Lung (tissue), 12 donors: ENCODE measurements around the gene LMO3. TPM values are rescaled to one million over a fixed set of nuclear protein-coding genes. Genes with fewer than 3 reads are reported as not detected.

Experiments
- ATAC-seq: fragments of 200-7000 bp; cut with Tn5 transposase; one replicate; pipeline ENCODE4 v1.9.1; 2020; ENCODE audit warnings: moderate number of reproducible peaks; ENCODE audit not compliant: insufficient read depth, low FRiP score
- DNase-seq, 3 donors: peaks; one replicate each; pipeline ENCODE4 v3.0.0-alpha.2; 2013 to 2017
- H3K27ac ChIP-seq, 2 donors: one replicate each; pipeline ENCODE4 v1.5.1; 2013; ENCODE audit warnings: mild to moderate bottlenecking in 2 of 2, moderate library complexity in 2 of 2, control low read depth in 1 of 2, inconsistent platforms in 1 of 2, low read depth in 1 of 2, low read length in 1 of 2
- H3K27me3 ChIP-seq, 3 donors: one replicate each; pipeline ENCODE4 v1.5.1; 2013; ENCODE audit warnings: low read length in 2 of 3; ENCODE audit not compliant: control insufficient read depth in 3 of 3, insufficient read depth in 3 of 3
- H3K36me3 ChIP-seq, 4 donors: one replicate each; pipeline ENCODE4 v1.5.1; 2013; ENCODE audit warnings: low read length in 4 of 4, mild to moderate bottlenecking in 1 of 4, moderate library complexity in 1 of 4; ENCODE audit not compliant: control insufficient read depth in 4 of 4, insufficient read depth in 4 of 4
- H3K4me1 ChIP-seq, 5 donors: one replicate each; pipeline ENCODE4 v1.5.1; 2013; ENCODE audit warnings: low read length in 5 of 5, mild to moderate bottlenecking in 2 of 5, moderate library complexity in 1 of 5; ENCODE audit not compliant: control insufficient read depth in 5 of 5, insufficient read depth in 5 of 5
- H3K4me3 ChIP-seq: one replicate; pipeline ENCODE4 v1.5.1; 2013; ENCODE audit warnings: mild to moderate bottlenecking, control low read depth, moderate library complexity
- H3K9ac ChIP-seq, 2 donors: one replicate each; pipeline ENCODE4 v1.5.1; 2013; ENCODE audit warnings: low read length in 2 of 2, control low read depth in 1 of 2; ENCODE audit not compliant: insufficient read depth in 1 of 2
- H3K9me3 ChIP-seq, 4 donors: one replicate each; pipeline ENCODE4 v1.5.1; 2013; ENCODE audit warnings: low read length in 3 of 4, mild to moderate bottlenecking in 1 of 4, moderate library complexity in 1 of 4; ENCODE audit not compliant: control insufficient read depth in 4 of 4, insufficient read depth in 3 of 4
- CTCF ChIP-seq: IDR thresholded peaks from 2 replicates; pipeline ENCODE4 v1.5.1; 2012; ENCODE audit warnings: mild to moderate bottlenecking; ENCODE audit errors: control extremely low read depth, extremely low read depth
- WGBS, 2 donors: extraction: QIAGEN DNeasy Blood & Tissue Kit; methylation state at CpG; one replicate each; pipeline ENCODE4 v1.1.7; 2013; 5-methylcytosine and 5-hydroxymethylcytosine counted together
- polyA plus RNA-seq, 2 donors: library from polyadenylated mRNA; stranded (reverse); fragments of 200-250 nt; gene quantifications; one replicate each; pipeline ENCODE4 v1.2.1, GENCODE V29; 2013
- total RNA-seq, 2 donors: library from RNA; depleted of rRNA in 1 of 2; stranded (reverse); fragments of >200 nt in 1 of 2; gene quantifications; one replicate each; pipeline ENCODE4 v1.2.1, GENCODE V29; 2014 to 2021
- donor health status: control.
- donor health status: control.
- donor health status: Bipolar disorder and iron deficiency.
- donor health status: healthy.
- donor health status: DM: yes; HTN: yes; CAD: no.

Gene LMO3
- total and polyA plus RNA-seq, 4 donors = 54.0 to 176 (median 137) TPM

DNA sequence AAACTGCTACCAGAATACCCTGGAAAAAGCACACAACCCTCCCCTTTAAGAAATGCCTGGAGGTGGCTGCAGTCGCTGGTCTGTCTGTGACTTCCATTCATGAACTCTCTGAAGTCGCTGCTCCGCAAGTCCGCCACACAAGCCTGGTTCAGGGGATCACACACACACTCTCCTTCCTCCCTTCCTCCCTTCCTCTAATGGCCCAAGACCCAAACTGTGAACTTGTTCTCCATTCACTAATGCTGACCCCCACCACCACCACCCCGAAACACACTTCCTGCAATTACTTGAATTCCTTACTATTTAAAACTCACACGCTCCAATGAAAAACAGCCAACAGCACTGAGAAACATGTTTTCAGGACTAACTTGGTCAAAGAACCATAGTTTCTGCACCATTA lies 1.0 kb upstream of the LMO3 start:
- H3K36me3 ChIP-seq = no peaks in the 10 kb centered on the region
- peak overlapping the region; percentile 42 to 63 for H3K9ac ChIP-seq
- H3K27me3 ChIP-seq = peaks cover 0 to 59% (median 50%) of the 10 kb centered on the region in 3 donors
- WGBS, 2 donors = 27 to 28% methylated on average over 6 of the region's 6 CpGs
- H3K4me1 ChIP-seq = peaks cover 0 to 43% (median 8%) of the 10 kb centered on the region in 5 donors
- H3K9me3 ChIP-seq = peaks cover 0 to 1% (median 0%) of the 10 kb centered on the region in 4 donors
- ATAC-seq (no peak), DNase-seq (peak in 2 of 3 donors; percentile 14 to 33)
- peak overlapping the region; percentile 50 for H3K4me3 ChIP-seq
- H3K27ac ChIP-seq = peak overlapping the region in 1 of 2 donors; percentile 91
- no peak for TF ChIP-seq CTCF

GRCh38 chr12:16606201-16606849 lies 363 bp upstream of the LMO3 start:
- H3K36me3 ChIP-seq = no peaks in the 10 kb centered on the region
- H3K27ac ChIP-seq = peak overlapping the region in 1 of 2 donors; percentile 91
- peaks cover 0 to 43% (median 8%) of the 10 kb centered on the region in 5 donors for H3K4me1 ChIP-seq
- WGBS, 2 donors = 0 to 1% methylated on average over 26 of the region's 26 CpGs
- peak overlapping the region; percentile 42 to 63 for H3K9ac ChIP-seq
- DNase-seq = peak; percentile 44 to 71 (median 56)
- H3K9me3 ChIP-seq = peaks cover 0 to 1% (median 0%) of the 10 kb centered on the region in 4 donors
- H3K4me3 ChIP-seq = peak overlapping the region; percentile 50
- H3K27me3 ChIP-seq = peaks cover 0 to 56% (median 48%) of the 10 kb centered on the region in 3 donors
- peak; percentile 15 for ATAC-seq
- TF ChIP-seq CTCF = no peak

DNA sequence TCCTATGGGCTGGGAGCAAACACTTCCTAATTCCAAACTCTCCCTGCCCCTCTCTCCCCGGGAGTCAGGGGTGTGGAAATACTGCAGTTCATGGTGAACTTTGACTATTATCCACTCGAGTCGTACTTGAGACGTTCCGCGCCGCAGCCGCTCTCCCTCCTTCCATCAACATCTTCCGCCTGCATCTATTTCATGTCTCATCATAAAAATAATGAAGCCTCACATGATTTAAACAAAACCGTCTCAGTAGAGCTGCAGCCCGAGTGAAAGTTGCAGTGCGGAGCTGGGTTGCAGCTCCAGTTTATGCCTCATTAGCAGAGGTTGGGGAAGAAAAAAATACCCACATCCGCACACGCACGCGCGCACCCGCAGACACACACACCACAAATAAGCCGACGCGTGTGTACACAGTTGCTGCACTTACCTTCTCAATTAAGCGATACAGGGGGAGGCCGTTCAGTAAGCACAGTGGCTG lies 283 bp downstream of the LMO3 start:
- no peak for TF ChIP-seq CTCF
- 1 to 2% methylated on average over 23 of the region's 23 CpGs for WGBS, 2 donors
- peaks cover 0 to 1% (median 0%) of the 10 kb centered on the region in 4 donors for H3K9me3 ChIP-seq
- H3K27ac ChIP-seq = peak overlapping the region in 1 of 2 donors; percentile 87
- ATAC-seq (no peak), DNase-seq (peak; percentile 24 to 50 (median 46))
- peak overlapping the region; percentile 37 to 63 for H3K9ac ChIP-seq
- H3K36me3 ChIP-seq = no peaks in the 10 kb centered on the region
- peak overlapping the region; percentile 50 for H3K4me3 ChIP-seq
- H3K4me1 ChIP-seq = peaks cover 0 to 38% (median 8%) of the 10 kb centered on the region in 5 donors
- H3K27me3 ChIP-seq = peaks cover 0 to 49% (median 43%) of the 10 kb centered on the region in 3 donors
